OCI-LY7 (cell line): ENCODE data around the gene JRKL. TPM values are rescaled to one million over a fixed set of nuclear protein-coding genes. Genes with fewer than 3 reads are reported as not detected.

Experiments
- BruUV-seq: library from RNA; stranded (reverse); fragments of 400-500 nt; replicated peaks from 2 replicates; lab custom pipeline; 2021; lab: Mats Ljungman, UMichigan
- CTCF ChIA-PET: fragments of 300-600 bp; sonication (Branson Sonifier 250); formaldehyde crosslinking; loops from one replicate; lab custom pipeline; 2022; ENCODE audit warnings: antibody characterized with exemption; ENCODE audit not compliant: unreplicated experiment; lab: Charles Lee
- POLR2A ChIA-PET: fragments of 300-600 bp; sonication (Branson Sonifier 250); formaldehyde crosslinking; loops from one replicate; lab custom pipeline; 2022; ENCODE audit warnings: antibody characterized with exemption; lab: Charles Lee
- DNase-seq: peaks from one replicate; pipeline ENCODE4 v3.0.0-alpha.2; 2015; ENCODE audit warnings: low spot score
- H2AFZ ChIP-seq: fragments of 200-600 bp; sonication (generic), shearing (Covaris generic); 2 replicates; pipeline ENCODE4 v1.6.1; 2014; ENCODE audit warnings: mild to moderate bottlenecking, antibody characterized with exemption, low read length, moderate library complexity
- H3K27ac ChIP-seq: fragments of 200-600 bp; sonication (generic); 2 replicates; pipeline ENCODE4 v1.5.1; 2014; ENCODE audit warnings: mixed run types, low read depth, mild to moderate bottlenecking, moderate library complexity, low read length, inconsistent platforms; ENCODE audit not compliant: poor library complexity, severe bottlenecking
- H3K36me3 ChIP-seq: fragments of 200-600 bp; sonication (generic); 2 replicates; pipeline ENCODE4 v1.6.1; 2014; ENCODE audit warnings: mild to moderate bottlenecking, antibody characterized with exemption, low read length, moderate library complexity, mixed read lengths; ENCODE audit not compliant: insufficient read depth
- H3K4me1 ChIP-seq: fragments of 200-600 bp; sonication (generic); 2 replicates; pipeline ENCODE4 v1.5.1; 2014; ENCODE audit warnings: mild to moderate bottlenecking, low read length; ENCODE audit not compliant: insufficient read depth, poor library complexity, severe bottlenecking
- H3K4me2 ChIP-seq: fragments of 200-600 bp; sonication (generic); 2 replicates; pipeline ENCODE4 v1.6.1; 2014; ENCODE audit warnings: mild to moderate bottlenecking, low read length
- H3K4me3 ChIP-seq: fragments of 200-600 bp; sonication (generic); 2 replicates; pipeline ENCODE4 v1.5.1; 2014; ENCODE audit warnings: mild to moderate bottlenecking, low read depth, low read length; ENCODE audit not compliant: poor library complexity, severe bottlenecking
- H3K79me2 ChIP-seq: fragments of 200-600 bp; sonication (generic); 2 replicates; pipeline ENCODE4 v1.6.1; 2016; ENCODE audit warnings: low read depth, mild to moderate bottlenecking, low read length, moderate library complexity, mixed read lengths; ENCODE audit not compliant: insufficient read depth
- H3K9me2 ChIP-seq: fragments of 200-600 bp; sonication (generic); 2 replicates; pipeline ENCODE4 v1.6.1; 2016; ENCODE audit warnings: mild to moderate bottlenecking, low read length, mixed read lengths; ENCODE audit not compliant: insufficient read depth
- H3K9me3 ChIP-seq: fragments of 200-600 bp; sonication (generic); 2 replicates; pipeline ENCODE4 v1.6.1; 2014; ENCODE audit warnings: mild to moderate bottlenecking, mixed run types, low read length, mixed read lengths
- H4K20me1 ChIP-seq: fragments of 200-600 bp; sonication (generic); 2 replicates; pipeline ENCODE4 v1.6.1; 2014; ENCODE audit warnings: mild to moderate bottlenecking, antibody characterized with exemption, low read length, moderate library complexity, mixed read lengths; ENCODE audit not compliant: insufficient read depth
- CTCF ChIP-seq: fragments of 200-600 bp; sonication (generic); conservative IDR thresholded peaks from 2 replicates; pipeline ENCODE4 v1.5.1; 2014; ENCODE audit warnings: mild to moderate bottlenecking, antibody characterized with exemption, low read length, moderate library complexity, mixed read lengths
- EZH2phosphoT487 ChIP-seq: fragments of 200-600 bp; sonication (generic); IDR thresholded peaks from 2 replicates; pipeline ENCODE4 v1.6.1; 2018; ENCODE audit warnings: low read depth, borderline replicate concordance, mild to moderate bottlenecking, mixed run types, antibody characterized with exemption, low read length, moderate library complexity, mixed read lengths
- intact Hi-C: fragments of 100-400 bp; cut with micrococcal nuclease; formaldehyde crosslinking; loops from one replicate; pipeline ENCODE4 v1.10.0; 2022; ENCODE audit not compliant: unreplicated experiment
- total RNA-seq, 2 experiments: library from RNA; depleted of rRNA in 1 of 2; stranded (reverse); fragments of >200 nt in 1 of 2; shearing (Covaris generic) in 1 of 2; gene quantifications; 2 replicates each; pipeline ENCODE4 v1.2.3, GENCODE V29; 2014 to 2022

JRKL gene
- total RNA-seq, 2 experiments from 2014 or later, result 4.9 to 10.0 TPM

- POLR2A ChIA-PET, result no interaction called here
- no peak overlapping the region for H2AFZ ChIP-seq
- TF ChIP-seq CTCF (no peak), EZH2phosphoT487 (no peak)
- no peaks in the 10 kb centered on the region for H3K4me1 ChIP-seq
- H3K9me2 ChIP-seq, result no peaks in the 10 kb centered on the region
- no TSS peak for BruUV-seq
- no peaks in the 10 kb centered on the region for H4K20me1 ChIP-seq
- H3K9me3 ChIP-seq, result no peaks in the 10 kb centered on the region
- CTCF ChIA-PET, result no interaction called here
- H3K4me3 ChIP-seq, result no peak overlapping the region
- no peaks in the 10 kb centered on the region for H3K36me3 ChIP-seq
- no peak overlapping the region for H3K27ac ChIP-seq
- H3K4me2 ChIP-seq, result no peak overlapping the region
- H3K79me2 ChIP-seq, result no peaks in the 10 kb centered on the region
- intact Hi-C loops, result no loop called here
- no peak for DNase-seq
These were observed 23.1 kb downstream of the JRKL start for GRCh38 chr11:96412761-96413381.

- no TSS peak for BruUV-seq
- H4K20me1 ChIP-seq, result no peaks in the 10 kb centered on the region
- H3K4me1 ChIP-seq, result no peaks in the 10 kb centered on the region
- no peaks in the 10 kb centered on the region for H3K9me3 ChIP-seq
- DNase-seq, result no peak
- no peak overlapping the region for H3K4me3 ChIP-seq
- ChIA-PET POLR2A (no interaction called here), CTCF (no interaction called here)
- no peaks in the 10 kb centered on the region for H3K36me3 ChIP-seq
- no peak overlapping the region for H2AFZ ChIP-seq
- H3K4me2 ChIP-seq, result no peak overlapping the region
- H3K9me2 ChIP-seq, result no peaks in the 10 kb centered on the region
- H3K27ac ChIP-seq, result no peak overlapping the region
- no peak for TF ChIP-seq EZH2phosphoT487
- TF ChIP-seq CTCF, result no peak
- H3K79me2 ChIP-seq, result no peaks in the 10 kb centered on the region
- intact Hi-C loops, result no loop called here
These were observed 23.6 kb downstream of the JRKL start for GRCh38 chr11:96413408-96413807.

- CTCF ChIA-PET, result interaction anchor here (0.6 kb wide), 1 partner anchor 449 kb away, joined by 3 read pairs; no protein-coding TSS in a partner anchor
- POLR2A ChIA-PET, result interaction anchor here (0.6 to 0.9 kb wide), 9 partner anchors 9 to 1465 kb away, joined by 3 to 7 read pairs (median 3); no protein-coding TSS in a partner anchor
- Histone ChIP-seq H3K27ac (no peak overlapping the region), H2AFZ (no peak overlapping the region), H3K36me3 (no peaks in the 10 kb centered on the region), H3K79me2 (no peaks in the 10 kb centered on the region), H3K4me3 (no peak overlapping the region), H3K4me1 (no peaks in the 10 kb centered on the region), H3K4me2 (no peak overlapping the region), H4K20me1 (no peaks in the 10 kb centered on the region), H3K9me2 (no peaks in the 10 kb centered on the region), H3K9me3 (no peaks in the 10 kb centered on the region)
- DNase-seq, result no peak
- TF ChIP-seq CTCF (no peak), EZH2phosphoT487 (no peak)
- BruUV-seq, result no TSS peak
- intact Hi-C loops, result loop anchor here (5.0 kb wide), 2 partner anchors 577 to 1272 kb away; no protein-coding TSS in a partner anchor
These were observed 34.9 kb downstream of the JRKL start for GRCh38 chr11:96424693-96425092.
